GM23248 (cell line): Measurements from ENCODE around the gene KCNMA1. TPM values are rescaled to one million over a fixed set of nuclear protein-coding genes. Genes with fewer than 3 reads are reported as not detected.

Experiments
- DNase-seq: peaks from one replicate; pipeline ENCODE4 v3.0.0-alpha.2; 2015
- H2AFZ ChIP-seq: fragments of 200-600 bp; sonication (generic); 2 replicates; pipeline ENCODE4 v1.6.1; 2016; ENCODE audit warnings: antibody characterized with exemption
- H3F3A ChIP-seq: fragments of 200-600 bp; sonication (generic); 2 replicates; pipeline ENCODE4 v1.6.1; 2016; ENCODE audit warnings: mild to moderate bottlenecking, antibody characterized with exemption, mixed run types; ENCODE audit not compliant: insufficient read depth
- H3K27ac ChIP-seq: fragments of 200-600 bp; sonication (generic); 2 replicates; pipeline ENCODE4 v1.5.1; 2016; ENCODE audit warnings: mild to moderate bottlenecking
- H3K27me3 ChIP-seq: fragments of 200-600 bp; sonication (generic); replicated peaks from 2 replicates; pipeline ENCODE4 v1.6.1; 2016; ENCODE audit warnings: mild to moderate bottlenecking; ENCODE audit not compliant: insufficient read depth
- H3K36me3 ChIP-seq: fragments of 200-600 bp; sonication (generic); 2 replicates; pipeline ENCODE4 v1.6.1; 2016; ENCODE audit warnings: low read depth, mild to moderate bottlenecking
- H3K4me1 ChIP-seq: fragments of 200-600 bp; sonication (generic); 2 replicates; pipeline ENCODE4 v1.6.1; 2016; ENCODE audit warnings: mild to moderate bottlenecking; ENCODE audit not compliant: insufficient read depth
- H3K4me2 ChIP-seq: fragments of 200-600 bp; sonication (generic); one replicate; pipeline ENCODE4 v1.6.1; 2016; ENCODE audit warnings: mild to moderate bottlenecking; ENCODE audit not compliant: unreplicated experiment
- H3K4me3 ChIP-seq: fragments of 200-600 bp; sonication (generic); 2 replicates; pipeline ENCODE4 v1.5.1; 2016; ENCODE audit warnings: mild to moderate bottlenecking
- H3K79me2 ChIP-seq: fragments of 200-600 bp; sonication (generic); 2 replicates; pipeline ENCODE4 v1.6.1; 2016; ENCODE audit warnings: mild to moderate bottlenecking; ENCODE audit not compliant: insufficient read depth
- H3K9ac ChIP-seq: fragments of 200-600 bp; sonication (generic); 2 replicates; pipeline ENCODE4 v1.6.1; 2016; ENCODE audit warnings: mild to moderate bottlenecking
- H3K9me2 ChIP-seq: fragments of 200-600 bp; sonication (generic); 2 replicates; pipeline ENCODE4 v1.6.1; 2016; ENCODE audit warnings: mixed run types, mild to moderate bottlenecking, moderate library complexity; ENCODE audit not compliant: insufficient read depth
- H3K9me3 ChIP-seq: fragments of 200-600 bp; sonication (generic); one replicate; pipeline ENCODE4 v1.6.1; 2017; ENCODE audit warnings: low read depth
- H4K20me1 ChIP-seq: fragments of 200-600 bp; sonication (generic); 2 replicates; pipeline ENCODE4 v1.6.0; 2016; ENCODE audit not compliant: insufficient read depth
- EZH2 ChIP-seq: fragments of 200-600 bp; sonication (generic); IDR thresholded peaks from 2 replicates; pipeline ENCODE4 v1.6.1; 2018; ENCODE audit warnings: antibody characterized with exemption, mild to moderate bottlenecking; ENCODE audit not compliant: insufficient read depth, poor library complexity, severe bottlenecking
- EZH2phosphoT487 ChIP-seq: fragments of 200-600 bp; sonication (generic); IDR thresholded peaks from 2 replicates; pipeline ENCODE4 v1.6.1; 2018; ENCODE audit warnings: antibody characterized with exemption, moderate library complexity, mild to moderate bottlenecking, low read depth; ENCODE audit not compliant: insufficient read depth
- WGBS, 2 experiments: methylation state at CpG; one replicate each; pipeline ENCODE4 v1.1.6; 2015 to 2017; ENCODE audit warnings: low lambda C conversion rate in 2 of 2, low coverage in 1 of 2; ENCODE audit errors: missing lambda C conversion rate in 2 of 2; 5-methylcytosine and 5-hydroxymethylcytosine counted together
- in situ Hi-C: fragments of 300-500 bp; cut with MboI; formaldehyde crosslinking; loops from 2 replicates; pipeline ENCODE4 v1.15.0; 2020
- polyA plus RNA-seq: library from polyadenylated mRNA; unstranded; fragments of >200 nt; fragmentation: Nextera tagmentation; extraction: Ambion mirVana; gene quantifications from 2 replicates; pipeline ENCODE4 v1.2.1, GENCODE V29; 2016
- total RNA-seq: library from RNA; depleted of rRNA; stranded (reverse); fragments of >200 nt; shearing (Covaris generic); gene quantifications from 2 replicates; pipeline ENCODE4 v1.2.3, GENCODE V29; 2014

The KCNMA1 gene
- total and polyA plus RNA-seq, 2 experiments from 2014 or later, result 14.2 to 25.1 TPM

- H3K79me2 ChIP-seq, result no peaks in the 10 kb centered on the region
- H3K4me1 ChIP-seq, result no peaks in the 10 kb centered on the region
- no peaks in the 10 kb centered on the region for H4K20me1 ChIP-seq
- no peaks in the 10 kb centered on the region for H3K9me3 ChIP-seq
- H3K9ac ChIP-seq, result no peak overlapping the region
- 91 to 93% methylated on average over 4 of the region's 4 CpGs for WGBS, 2 experiments
- in situ Hi-C loops, result loop anchor here (5.0 to 10.0 kb wide), 2 partner anchors 390 to 472 kb away; no protein-coding TSS in a partner anchor
- peaks cover 7% of the 10 kb centered on the region for H3K27me3 ChIP-seq
- H3K4me2 ChIP-seq, result no peak overlapping the region
- H3F3A ChIP-seq, result no peaks in the 10 kb centered on the region
- H3K4me3 ChIP-seq, result no peak overlapping the region
- no peak overlapping the region for H2AFZ ChIP-seq
- no peaks in the 10 kb centered on the region for H3K9me2 ChIP-seq
- H3K36me3 ChIP-seq, result no peaks in the 10 kb centered on the region
- H3K27ac ChIP-seq, result no peak overlapping the region
- no peak for TF ChIP-seq EZH2
- TF ChIP-seq EZH2phosphoT487, result no peak
- peak; percentile 52 for DNase-seq
Measured at GRCh38 chr10:77644557-77645243, 7.1 kb upstream of the KCNMA1 start.

- Histone ChIP-seq H3K27me3 (peaks cover 7% of the 10 kb centered on the region), H3F3A (no peaks in the 10 kb centered on the region), H3K79me2 (no peaks in the 10 kb centered on the region), H3K9me3 (no peaks in the 10 kb centered on the region), H3K36me3 (no peaks in the 10 kb centered on the region), H3K4me2 (no peak overlapping the region), H3K27ac (no peak overlapping the region), H3K9ac (no peak overlapping the region), H3K9me2 (no peaks in the 10 kb centered on the region), H4K20me1 (no peaks in the 10 kb centered on the region), H2AFZ (no peak overlapping the region), H3K4me1 (no peaks in the 10 kb centered on the region), H3K4me3 (no peak overlapping the region)
- TF ChIP-seq EZH2 (no peak), EZH2phosphoT487 (no peak)
- in situ Hi-C loops, result loop anchor here (5.0 to 10.0 kb wide), 2 partner anchors 389 to 472 kb away; no protein-coding TSS in a partner anchor
- DNase-seq, result peak; percentile 86
- 43 to 44% methylated on average over 6 of the region's 6 CpGs for WGBS, 2 experiments
Measured at GRCh38 chr10:77643795-77644468, 6.3 kb upstream of the KCNMA1 start.

GRCh38 chr10:77641788-77642397 lies 4.3 kb upstream of the KCNMA1 start:
- Histone ChIP-seq H3K4me3 (no peak overlapping the region), H4K20me1 (no peaks in the 10 kb centered on the region), H3K9ac (no peak overlapping the region), H3K27ac (no peak overlapping the region), H2AFZ (no peak overlapping the region), H3K9me3 (no peaks in the 10 kb centered on the region), H3K9me2 (no peaks in the 10 kb centered on the region), H3F3A (no peaks in the 10 kb centered on the region), H3K4me2 (peak overlapping the region; percentile 17), H3K4me1 (no peaks in the 10 kb centered on the region), H3K79me2 (no peaks in the 10 kb centered on the region; the same call in 1 of the 2 replicates), H3K27me3 (peaks cover 3% of the 10 kb centered on the region), H3K36me3 (no peaks in the 10 kb centered on the region)
- TF ChIP-seq EZH2 (no peak), EZH2phosphoT487 (no peak)
- 1% methylated on average over 5 of the region's 5 CpGs for WGBS, 2 experiments
- in situ Hi-C loops, result loop anchor here (5.0 to 10.0 kb wide), 2 partner anchors 387 to 470 kb away; no protein-coding TSS in a partner anchor
- peak; percentile 84 for DNase-seq

GRCh38 chr10:77641344-77641743 lies 3.7 kb upstream of the KCNMA1 start:
- Histone ChIP-seq H3K9me2 (no peaks in the 10 kb centered on the region), H3K27me3 (no peaks in the 10 kb centered on the region), H3K79me2 (no peaks in the 10 kb centered on the region; the same call in 1 of the 2 replicates), H3K4me2 (peak overlapping the region; percentile 17), H3K36me3 (no peaks in the 10 kb centered on the region), H3K4me1 (peaks cover 3% of the 10 kb centered on the region; the same call in 1 of the 2 replicates), H3K27ac (no peak overlapping the region), H4K20me1 (no peaks in the 10 kb centered on the region), H3K9me3 (no peaks in the 10 kb centered on the region), H3K9ac (no peak overlapping the region), H3F3A (no peaks in the 10 kb centered on the region), H3K4me3 (no peak overlapping the region), H2AFZ (no peak overlapping the region)
- in situ Hi-C loops, result loop anchor here (5.0 to 10.0 kb wide), 2 partner anchors 387 to 469 kb away; no protein-coding TSS in a partner anchor
- WGBS, 2 experiments, result 61 to 91% methylated on average over 1 of the region's 1 CpG
- TF ChIP-seq EZH2, result no peak
- no peak for TF ChIP-seq EZH2phosphoT487
- no peak for DNase-seq
